Measurements from ENCODE around the gene SAMD10. TPM values are rescaled to one million over a fixed set of nuclear protein-coding genes. Genes with fewer than 3 reads are reported as not detected.

SAMD10 gene
- total and polyA plus RNA-seq, 2 of the 8 experiments (the other 6 are each of a cell fraction or from before 2014, with no cell fraction given), result 3.0 to 5.2 TPM

GRCh38 chr20:63966944-63967322, 12.5 kb downstream of the SAMD10 start (continued):
- TF ChIP-seq CHD2 (IDR thresholded peaks at IDR 0.05; ENCODE audit: low read length) (no peak), GTF2F1 (IDR thresholded peaks at IDR 0.05; ENCODE audit: borderline replicate concordance, low read depth, low read length) (no peak), BACH1 (IDR thresholded peaks at IDR 0.05; ENCODE audit: low read length) (no peak)

All from H1 (cell line).